ENCODE measurements around the gene CBX7.

DNA sequence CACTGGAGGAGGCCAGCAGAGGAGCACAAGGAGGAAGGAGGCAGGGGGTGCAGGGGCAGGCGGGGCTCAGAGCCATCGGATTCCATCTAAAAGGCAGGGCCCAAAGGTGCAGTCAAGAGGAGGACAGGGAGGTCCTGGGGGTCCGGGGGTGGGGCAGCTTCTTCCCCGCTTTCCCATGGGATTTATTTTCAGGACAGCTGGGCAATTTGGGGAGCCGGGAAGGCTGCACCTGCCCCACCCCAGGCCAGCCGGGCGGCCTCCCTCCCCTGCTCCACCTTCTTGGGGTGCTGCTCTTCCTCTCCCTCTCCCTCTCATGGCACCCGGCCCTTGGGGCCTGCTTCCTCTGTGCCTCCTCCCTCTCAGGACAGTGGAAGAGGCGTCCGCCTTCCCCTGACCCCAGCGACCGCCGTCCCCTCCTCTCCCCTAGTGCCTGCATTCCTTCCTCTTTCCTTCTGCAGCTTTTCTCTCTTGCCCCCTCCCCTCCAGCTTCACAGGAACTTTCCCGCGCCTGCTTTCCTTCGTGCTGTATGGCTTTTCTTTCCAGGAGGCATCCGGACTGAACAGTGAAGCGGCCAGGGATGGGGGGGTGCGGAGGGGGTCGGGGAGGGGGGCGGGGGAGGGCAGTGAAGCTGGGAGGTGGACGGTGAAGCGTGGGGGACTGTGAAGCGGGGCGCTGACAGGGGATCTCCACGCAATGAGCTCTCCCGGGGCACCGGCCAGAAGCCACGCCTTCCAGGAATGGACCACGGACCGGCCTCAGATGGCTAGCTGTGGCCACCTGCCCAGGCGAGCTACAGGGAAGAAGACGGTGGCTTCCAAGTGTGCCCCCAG is 28.5 kb downstream of the CBX7 start:
- no peak for TF ChIP-seq EP300 (IDR thresholded peaks at IDR 0.05)
- no peak for TF ChIP-seq POLR2A (IDR thresholded peaks at IDR 0.05; ENCODE audit: low read length)
- TF ChIP-seq, protein P1, sequence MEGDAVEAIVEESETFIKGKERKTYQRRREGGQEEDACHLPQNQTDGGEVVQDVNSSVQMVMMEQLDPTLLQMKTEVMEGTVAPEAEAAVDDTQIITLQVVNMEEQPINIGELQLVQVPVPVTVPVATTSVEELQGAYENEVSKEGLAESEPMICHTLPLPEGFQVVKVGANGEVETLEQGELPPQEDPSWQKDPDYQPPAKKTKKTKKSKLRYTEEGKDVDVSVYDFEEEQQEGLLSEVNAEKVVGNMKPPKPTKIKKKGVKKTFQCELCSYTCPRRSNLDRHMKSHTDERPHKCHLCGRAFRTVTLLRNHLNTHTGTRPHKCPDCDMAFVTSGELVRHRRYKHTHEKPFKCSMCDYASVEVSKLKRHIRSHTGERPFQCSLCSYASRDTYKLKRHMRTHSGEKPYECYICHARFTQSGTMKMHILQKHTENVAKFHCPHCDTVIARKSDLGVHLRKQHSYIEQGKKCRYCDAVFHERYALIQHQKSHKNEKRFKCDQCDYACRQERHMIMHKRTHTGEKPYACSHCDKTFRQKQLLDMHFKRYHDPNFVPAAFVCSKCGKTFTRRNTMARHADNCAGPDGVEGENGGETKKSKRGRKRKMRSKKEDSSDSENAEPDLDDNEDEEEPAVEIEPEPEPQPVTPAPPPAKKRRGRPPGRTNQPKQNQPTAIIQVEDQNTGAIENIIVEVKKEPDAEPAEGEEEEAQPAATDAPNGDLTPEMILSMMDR (IDR thresholded peaks at IDR 0.05): no peak
- no peak for TF ChIP-seq EHMT2 (IDR thresholded peaks at IDR 0.05; ENCODE audit: low read depth)
